Activated CD8-positive, alpha-beta memory T cell treated with anti-CD3 and anti-CD28 coated beads, Interleukin-2, amount 50 U/mL, for 24 hours (primary cell): ENCODE data around the gene ENPP7.

Experiments used
- DNase-seq: peaks from one replicate; pipeline ENCODE4 v3.0.0-alpha.2; 2020; ENCODE audit errors: extremely low read depth

ENPP7 gene

GRCh38 chr17:79791735-79792161 lies 61.0 kb downstream of the ENPP7 start:
- no peak for DNase-seq
